Kidney (tissue), 14 donors: Measurements from ENCODE around the gene B4GALT6. TPM values are rescaled to one million over a fixed set of nuclear protein-coding genes. Genes with fewer than 3 reads are reported as not detected.

Experiments
- DNase-seq, 5 donors: peaks; one replicate each; pipeline ENCODE4 v3.0.0-alpha.2; 2013 to 2020
- FAIRE-seq: peaks from 2 replicates; lab custom pipeline; 2012; peaks lifted over from hg19 to GRCh38; lab: Jason Lieb, UNC
- H3K27ac ChIP-seq, 2 donors: one replicate each; pipeline ENCODE4 v1.7.0; 2013; ENCODE audit warnings: low read depth in 2 of 2, low read length in 2 of 2, inconsistent platforms in 1 of 2
- H3K27me3 ChIP-seq: one replicate; pipeline ENCODE4 v1.7.1; 2013; ENCODE audit warnings: low read length, inconsistent platforms; ENCODE audit not compliant: control insufficient read depth, insufficient read depth
- H3K36me3 ChIP-seq, 3 donors: one replicate each; pipeline versions ENCODE4 v1.7.0 to v1.7.1; 2013; ENCODE audit warnings: low read length in 3 of 3, control low read depth in 1 of 3, inconsistent platforms in 1 of 3; ENCODE audit not compliant: insufficient read depth in 3 of 3, control insufficient read depth in 2 of 3
- H3K4me1 ChIP-seq, 3 donors: one replicate each; pipeline versions ENCODE4 v1.7.0 to v1.7.1; 2013; ENCODE audit warnings: low read length in 3 of 3, inconsistent platforms in 1 of 3, low read depth in 1 of 3; ENCODE audit not compliant: control insufficient read depth in 2 of 3, insufficient read depth in 2 of 3
- H3K4me3 ChIP-seq, 3 donors: one replicate each; pipeline versions ENCODE4 v1.7.0 to v1.8.1; 2013; ENCODE audit warnings: low read length in 3 of 3, control low read depth in 1 of 3, inconsistent platforms in 1 of 3
- H3K9ac ChIP-seq, 3 donors: one replicate each; pipeline versions ENCODE4 v1.7.0 to v1.7.1; 2013; ENCODE audit warnings: low read length in 3 of 3, control low read depth in 1 of 3, inconsistent platforms in 1 of 3
- H3K9me3 ChIP-seq, 3 donors: one replicate each; pipeline versions ENCODE4 v1.7.0 to v1.7.1; 2013; ENCODE audit warnings: low read length in 3 of 3, control low read depth in 1 of 3, inconsistent platforms in 1 of 3; ENCODE audit not compliant: control insufficient read depth in 2 of 3, insufficient read depth in 1 of 3
- CTCF ChIP-seq: IDR thresholded peaks from 3 replicates; pipeline ENCODE4 v1.5.1; 2012; ENCODE audit warnings: mild to moderate bottlenecking, moderate library complexity, borderline replicate concordance; ENCODE audit not compliant: insufficient read depth; ENCODE audit errors: extremely low read depth
- intact Hi-C: fragments of 100-400 bp; cut with DNase I; formaldehyde crosslinking; loops from one replicate; pipeline ENCODE4 v1.11.1; 2022
- polyA plus RNA-seq: library from polyadenylated mRNA; stranded (reverse); fragments of 350-450 nt; fragmentation: Illumina TruSeq; extraction: RNeasy Lipid Tissue Mini Kit (QIAGEN cat#74804); gene quantifications from one replicate; pipeline ENCODE4 v1.2.3, GENCODE V29; 2014; ENCODE audit warnings: low read depth, low replicate concordance; ENCODE audit not compliant: insufficient read depth
- total RNA-seq: library from RNA; stranded (reverse); fragmentation: NEBNext Ultra II Directional; extraction: Animal tissue kit (Norgen Biotek cat#: 25700); gene quantifications from one replicate; pipeline ENCODE4 v1.2.1, GENCODE V29; 2021
- donor health status: control.
- donor health status: control.
- donor health status: control.
- donor health status: control.
- donor health status: control.
- donor health status: DM: yes; HTN: yes; CAD: no.
- donor health status: Normal renal cell carcinoma (clear cell type).

B4GALT6 gene
- total and polyA plus RNA-seq, 2 donors from 2014 or later = 2.1 to 4.2 TPM

DNA sequence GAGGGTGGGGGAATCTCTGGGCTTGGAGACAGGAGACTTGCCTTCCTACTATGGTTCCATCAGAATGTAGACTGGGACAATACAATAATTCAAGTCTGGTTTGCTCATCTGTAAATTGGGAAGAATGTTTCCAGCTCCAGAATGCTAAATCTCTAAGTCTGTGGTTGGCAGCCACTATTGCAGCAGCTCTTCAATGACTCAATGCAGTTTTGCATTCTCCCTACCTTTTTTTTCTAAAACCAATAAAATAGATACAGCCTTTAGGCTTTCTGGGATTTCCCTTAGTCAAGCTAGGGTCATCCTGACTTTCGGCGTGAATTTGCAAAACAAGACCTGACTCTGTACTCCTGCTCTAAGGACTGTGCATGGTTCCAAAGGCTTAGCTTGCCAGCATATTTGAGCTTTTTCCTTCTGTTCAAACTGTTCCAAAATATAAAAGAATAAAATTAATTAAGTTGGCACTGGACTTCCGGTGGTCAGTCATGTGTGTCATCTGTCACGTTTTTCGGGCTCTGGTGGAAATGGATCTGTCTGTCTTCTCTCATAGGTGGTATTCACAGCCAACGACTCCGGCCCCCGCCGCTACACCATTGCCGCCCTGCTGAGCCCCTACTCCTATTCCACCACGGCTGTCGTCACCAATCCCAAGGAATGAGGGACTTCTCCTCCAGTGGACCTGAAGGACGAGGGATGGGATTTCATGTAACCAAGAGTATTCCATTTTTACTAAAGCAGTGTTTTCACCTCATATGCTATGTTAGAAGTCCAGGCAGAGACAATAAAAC lies 86.2 kb downstream of the B4GALT6 start:
- FAIRE-seq (no peak), DNase-seq (no peak)
- Histone ChIP-seq H3K4me3 (no peak overlapping the region), H3K4me1 (no peaks in the 10 kb centered on the region), H3K27me3 (no peaks in the 10 kb centered on the region), H3K9ac (no peak overlapping the region), H3K9me3 (no peaks in the 10 kb centered on the region), H3K36me3 (no peaks in the 10 kb centered on the region), H3K27ac (no peak overlapping the region)
- no peak for TF ChIP-seq CTCF
- intact Hi-C loops = no loop called here

DNA sequence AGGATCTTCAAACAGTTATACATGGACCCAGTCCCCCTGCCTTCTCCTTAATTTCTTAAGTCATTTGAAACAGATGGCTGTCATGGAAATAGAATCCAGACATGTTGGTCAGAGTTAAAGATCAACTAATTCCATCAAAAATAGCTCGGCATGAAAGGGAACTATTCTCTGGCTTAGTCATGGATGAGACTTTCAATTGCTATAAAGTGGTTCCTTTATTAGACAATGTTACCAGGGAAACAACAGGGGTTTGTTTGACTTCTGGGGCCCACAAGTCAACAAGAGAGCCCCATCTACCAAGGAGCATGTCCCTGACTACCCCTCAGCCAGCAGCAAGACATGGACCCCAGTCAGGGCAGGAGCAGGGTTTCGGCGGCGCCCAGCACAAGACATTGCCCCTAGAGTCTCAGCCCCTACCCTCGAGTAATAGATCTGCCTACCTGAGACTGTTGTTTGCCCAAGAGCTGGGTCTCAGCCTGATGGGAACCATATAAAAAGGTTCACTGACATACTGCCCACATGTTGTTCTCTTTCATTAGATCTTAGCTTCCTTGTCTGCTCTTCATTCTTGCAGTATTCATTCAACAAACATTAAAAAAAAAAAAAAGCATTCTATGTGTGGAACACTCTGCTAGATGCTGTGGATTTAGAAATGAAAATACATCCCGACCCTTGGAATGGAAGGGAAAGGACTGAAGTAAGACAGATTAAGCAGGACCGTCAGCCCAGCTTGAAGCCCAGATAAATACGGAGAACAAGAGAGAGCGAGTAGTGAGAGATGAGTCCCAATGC lies 88.1 kb downstream of the B4GALT6 start:
- H3K27me3 ChIP-seq = no peaks in the 10 kb centered on the region
- no peak overlapping the region for H3K9ac ChIP-seq
- intact Hi-C loops = no loop called here

DNA sequence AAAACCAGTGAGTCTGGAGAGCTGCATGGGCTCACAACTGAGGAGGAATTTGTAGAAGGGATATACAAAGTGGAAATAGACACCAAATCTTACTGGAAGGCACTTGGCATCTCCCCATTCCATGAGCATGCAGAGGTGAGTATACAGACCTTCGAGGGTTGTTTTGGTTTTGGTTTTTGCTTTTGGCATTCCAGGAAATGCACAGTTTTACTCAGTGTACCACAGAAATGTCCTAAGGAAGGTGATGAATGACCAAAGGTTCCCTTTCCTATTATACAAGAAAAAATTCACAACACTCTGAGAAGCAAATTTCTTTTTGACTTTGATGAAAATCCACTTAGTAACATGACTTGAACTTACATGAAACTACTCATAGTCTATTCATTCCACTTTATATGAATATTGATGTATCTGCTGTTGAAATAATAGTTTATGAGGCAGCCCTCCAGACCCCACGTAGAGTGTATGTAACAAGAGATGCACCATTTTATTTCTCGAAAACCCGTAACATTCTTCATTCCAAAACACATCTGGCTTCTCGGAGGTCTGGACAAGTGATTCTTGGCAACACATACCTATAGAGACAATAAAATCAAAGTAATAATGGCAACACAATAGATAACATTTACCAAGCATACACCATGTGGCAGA lies 89.1 kb downstream of the B4GALT6 start:
- Histone ChIP-seq H3K4me3 (no peak overlapping the region), H3K9ac (no peak overlapping the region), H3K4me1 (no peaks in the 10 kb centered on the region), H3K27me3 (no peaks in the 10 kb centered on the region), H3K36me3 (no peaks in the 10 kb centered on the region), H3K27ac (no peak overlapping the region), H3K9me3 (no peaks in the 10 kb centered on the region)
- FAIRE-seq (no peak), DNase-seq (no peak)
- no peak for TF ChIP-seq CTCF
- intact Hi-C loops = no loop called here

More for the DNA sequence above, 88.1 kb downstream of the B4GALT6 start:
- no peak for TF ChIP-seq CTCF
- H3K27ac ChIP-seq = no peak overlapping the region
- H3K4me1 ChIP-seq = no peaks in the 10 kb centered on the region
- DNase-seq (peak in 1 of 5 donors; percentile 27), FAIRE-seq (no peak)
- H3K9me3 ChIP-seq = no peaks in the 10 kb centered on the region
- H3K36me3 ChIP-seq = no peaks in the 10 kb centered on the region
- H3K4me3 ChIP-seq = no peak overlapping the region
